Dedifferentiated amniotic fluid mesenchymal stem cell (primary cell): ENCODE data around the gene KIFAP3.
A peak's percentile ranks its signal among the peaks of the same experiment; 100 is the strongest.

ENCODE experiments used
- DNase-seq: peaks from one replicate; pipeline ENCODE4 v3.0.0-alpha.2; 2016; ENCODE audit errors: extremely low spot score

The KIFAP3 gene

GRCh38 chr1:169985757-169986156 is 88.7 kb downstream of the KIFAP3 start:
- DNase-seq: no peak

- no peak for DNase-seq
Observed at GRCh38 chr1:169974067-169974466, 100.4 kb downstream of the KIFAP3 start.

- no peak for DNase-seq
Observed at GRCh38 chr1:169970114-169970513, 104.4 kb downstream of the KIFAP3 start.

- no peak for DNase-seq
Observed at GRCh38 chr1:169968174-169968573, 106.3 kb downstream of the KIFAP3 start.

GRCh38 chr1:169964206-169964605 is 110.3 kb downstream of the KIFAP3 start:
- DNase-seq: no peak

GRCh38 chr1:169959686-169960085 is 114.8 kb downstream of the KIFAP3 start:
- no peak for DNase-seq

GRCh38 chr1:169958987-169959386 is 115.5 kb downstream of the KIFAP3 start:
- DNase-seq: no peak

- no peak for DNase-seq
Observed at GRCh38 chr1:169957884-169958283, 116.6 kb downstream of the KIFAP3 start.

GRCh38 chr1:169951108-169951507 is 123.4 kb downstream of the KIFAP3 start:
- DNase-seq: no peak

GRCh38 chr1:169949139-169949538 is 125.4 kb downstream of the KIFAP3 start:
- peak; percentile 53 for DNase-seq

GRCh38 chr1:169946206-169946605 is 128.3 kb downstream of the KIFAP3 start:
- DNase-seq: no peak

- DNase-seq: no peak
Observed at GRCh38 chr1:169945181-169945580, 129.3 kb downstream of the KIFAP3 start.

GRCh38 chr1:169944621-169945020 is 129.9 kb downstream of the KIFAP3 start:
- DNase-seq: no peak

GRCh38 chr1:169943963-169944526 is 130.4 kb downstream of the KIFAP3 start:
- no peak for DNase-seq

- peak; percentile 32 for DNase-seq
Observed at GRCh38 chr1:169941982-169942830, 132.3 kb downstream of the KIFAP3 start.

GRCh38 chr1:169933984-169934725 is 140.3 kb downstream of the KIFAP3 start:
- DNase-seq: peak; percentile 50

- peak; percentile 84 for DNase-seq
Observed at GRCh38 chr1:169931795-169932231, 142.7 kb downstream of the KIFAP3 start.

- DNase-seq: no peak
Observed at GRCh38 chr1:169929210-169929526, 145.3 kb downstream of the KIFAP3 start.

GRCh38 chr1:169928438-169929209 is 145.9 kb downstream of the KIFAP3 start:
- DNase-seq: peak; percentile 63

GRCh38 chr1:169925505-169926482 is 148.7 kb downstream of the KIFAP3 start:
- DNase-seq: no peak

- no peak for DNase-seq
Observed at GRCh38 chr1:169924829-169925228, 149.7 kb downstream of the KIFAP3 start.
